LNCAP (cell line): ENCODE data around the gene CIAO2A.

ENCODE experiments used
- TF ChIP-seq, protein P1 (sequence below): fragments of 450-650 bp; IDR thresholded peaks from 2 replicates; pipeline ENCODE4 v1.5.1; 2017; ENCODE audit warnings: mild to moderate bottlenecking

Gene CIAO2A

DNA sequence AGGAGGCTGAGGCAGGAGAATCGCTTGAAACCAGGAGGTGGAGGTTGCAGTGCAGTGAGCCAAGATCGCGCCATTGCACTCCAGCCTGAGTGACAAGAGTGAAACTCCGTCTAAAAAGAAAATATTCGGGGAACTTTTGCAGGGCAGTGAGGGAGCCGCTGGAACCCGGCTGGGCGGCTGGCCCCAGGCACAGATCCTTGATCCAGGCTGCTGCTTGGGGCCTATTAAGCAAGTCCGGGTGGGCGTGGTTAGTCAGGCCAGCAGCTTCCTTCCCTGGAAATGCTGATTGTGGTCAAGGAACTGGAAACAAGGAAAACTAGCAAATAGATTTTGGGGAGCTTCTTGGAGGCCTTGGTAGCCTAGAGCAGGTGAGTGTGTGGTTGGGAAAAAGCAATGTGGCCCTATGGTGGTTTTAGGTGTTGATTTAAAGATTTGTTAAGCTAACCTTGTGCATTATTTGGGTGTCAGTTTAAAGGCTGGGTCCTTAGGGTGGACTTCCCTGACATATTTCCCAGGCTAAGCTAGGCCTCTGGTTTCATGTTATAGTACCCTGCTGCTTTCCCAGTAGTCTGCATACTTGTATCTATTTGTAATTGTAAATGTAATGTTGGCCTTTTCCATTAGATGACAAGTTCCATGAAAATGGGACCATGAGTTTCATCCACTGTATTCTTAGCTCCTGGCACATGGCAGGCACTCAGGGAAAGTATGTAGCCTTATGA, 40.1 kb upstream of the CIAO2A start:
- TF ChIP-seq, protein P1, sequence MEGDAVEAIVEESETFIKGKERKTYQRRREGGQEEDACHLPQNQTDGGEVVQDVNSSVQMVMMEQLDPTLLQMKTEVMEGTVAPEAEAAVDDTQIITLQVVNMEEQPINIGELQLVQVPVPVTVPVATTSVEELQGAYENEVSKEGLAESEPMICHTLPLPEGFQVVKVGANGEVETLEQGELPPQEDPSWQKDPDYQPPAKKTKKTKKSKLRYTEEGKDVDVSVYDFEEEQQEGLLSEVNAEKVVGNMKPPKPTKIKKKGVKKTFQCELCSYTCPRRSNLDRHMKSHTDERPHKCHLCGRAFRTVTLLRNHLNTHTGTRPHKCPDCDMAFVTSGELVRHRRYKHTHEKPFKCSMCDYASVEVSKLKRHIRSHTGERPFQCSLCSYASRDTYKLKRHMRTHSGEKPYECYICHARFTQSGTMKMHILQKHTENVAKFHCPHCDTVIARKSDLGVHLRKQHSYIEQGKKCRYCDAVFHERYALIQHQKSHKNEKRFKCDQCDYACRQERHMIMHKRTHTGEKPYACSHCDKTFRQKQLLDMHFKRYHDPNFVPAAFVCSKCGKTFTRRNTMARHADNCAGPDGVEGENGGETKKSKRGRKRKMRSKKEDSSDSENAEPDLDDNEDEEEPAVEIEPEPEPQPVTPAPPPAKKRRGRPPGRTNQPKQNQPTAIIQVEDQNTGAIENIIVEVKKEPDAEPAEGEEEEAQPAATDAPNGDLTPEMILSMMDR = no peak

GRCh38 chr15:64132217-64132616, 38.6 kb upstream of the CIAO2A start:
- TF ChIP-seq, protein P1 = no peak

GRCh38 chr15:64131547-64131946, 37.9 kb upstream of the CIAO2A start:
- TF ChIP-seq, protein P1 = no peak

DNA sequence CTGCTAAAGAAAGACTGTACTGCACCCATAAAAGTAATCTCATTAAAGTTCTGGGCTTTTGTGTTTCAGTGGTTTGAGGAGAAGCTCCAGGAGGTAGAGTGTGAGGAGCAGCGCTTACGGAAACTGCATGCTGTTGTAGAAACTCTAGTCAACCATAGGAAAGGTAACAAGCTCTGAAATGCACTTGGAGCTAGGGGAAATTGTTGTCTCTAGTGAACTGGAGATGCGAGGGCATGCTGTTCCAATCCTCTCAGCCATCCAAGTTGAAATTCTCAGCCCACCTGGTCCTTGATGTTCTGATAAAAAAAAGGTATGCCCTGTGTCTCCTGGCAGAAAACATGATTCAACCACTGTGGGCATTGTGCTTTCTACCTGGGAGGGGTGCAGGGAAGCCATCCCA, 36.5 kb upstream of the CIAO2A start:
- TF ChIP-seq, protein P1 = no peak

DNA sequence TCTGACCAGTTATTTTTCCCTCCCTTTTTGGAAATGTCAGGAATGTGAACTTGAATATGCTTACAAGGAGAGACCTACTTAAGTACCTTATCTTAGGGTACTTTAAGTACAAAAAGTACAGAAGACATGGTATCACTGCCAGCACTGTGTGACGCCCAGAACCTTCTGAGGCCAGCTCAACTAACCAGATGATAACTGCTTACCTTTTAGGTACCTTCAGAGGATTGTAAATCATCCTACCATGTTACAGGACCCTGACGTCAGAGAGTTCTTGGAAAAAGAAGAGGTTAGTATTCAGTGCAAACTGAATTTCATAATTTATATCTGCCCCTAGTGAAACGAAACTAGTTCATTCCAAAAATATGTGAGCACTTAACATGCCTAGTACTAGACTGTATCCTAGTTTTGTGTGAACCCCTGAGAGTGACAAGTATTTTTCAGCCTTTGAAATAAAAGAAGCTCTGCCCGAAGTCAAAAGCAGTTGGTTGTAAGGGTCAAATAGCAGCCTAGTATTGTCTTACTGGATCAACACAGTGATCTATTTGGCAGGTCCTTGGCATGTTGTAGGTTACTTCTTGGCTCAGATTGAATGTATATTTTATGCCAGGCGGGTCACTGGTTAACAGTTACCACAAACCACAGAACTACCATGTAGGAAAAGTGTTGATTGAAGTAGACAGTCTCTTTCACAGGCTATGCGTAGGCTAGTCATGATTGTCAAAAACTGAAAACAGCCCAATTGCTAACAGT, 34.1 kb upstream of the CIAO2A start:
- TF ChIP-seq, protein P1 = no peak

- TF ChIP-seq, protein P1 = no peak
These were observed 32.3 kb upstream of the CIAO2A start for GRCh38 chr15:64125978-64126377.

GRCh38 chr15:64122936-64123351, 29.3 kb upstream of the CIAO2A start:
- TF ChIP-seq, protein P1 = no peak
